ENCODE results near the gene DUS1L.

The DUS1L gene

DNA sequence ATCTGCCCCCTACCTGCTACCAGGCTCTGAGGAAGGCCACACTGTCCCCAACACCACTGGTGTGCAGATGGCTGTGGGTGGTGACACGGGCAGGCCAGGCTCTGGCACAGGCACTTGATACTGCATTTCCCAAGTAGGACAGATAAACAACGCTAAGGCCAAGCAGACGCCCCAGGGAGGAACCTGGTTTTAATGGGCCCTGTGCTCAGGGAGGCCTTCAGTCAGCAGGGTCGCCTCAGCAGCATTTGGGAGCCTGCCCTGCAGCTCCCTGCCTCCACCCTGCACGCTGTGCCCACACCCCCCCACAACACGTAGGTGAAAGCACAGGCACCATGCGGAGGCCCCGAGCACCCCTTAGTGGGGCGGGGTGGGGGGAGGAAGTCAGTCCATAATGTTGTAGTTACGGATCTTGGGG is 35.7 kb upstream of the DUS1L start:
- no peaks in the 10 kb centered on the region for H3K9me3 ChIP-seq (ENCODE audit: insufficient read depth, low read length, severe bottlenecking)
- no peak overlapping the region for H3K4me3 ChIP-seq (ENCODE audit: low read depth in 1 of 2, low read length in 2 of 2)
- H3K4me1 ChIP-seq (ENCODE audit: insufficient read depth, low read length), result peaks cover 47% of the 10 kb centered on the region
- no peak for TF ChIP-seq EZH2 (IDR thresholded peaks at IDR 0.05; ENCODE audit: borderline replicate concordance, low read depth, low read length, severe bottlenecking)
- TF ChIP-seq, protein P1, sequence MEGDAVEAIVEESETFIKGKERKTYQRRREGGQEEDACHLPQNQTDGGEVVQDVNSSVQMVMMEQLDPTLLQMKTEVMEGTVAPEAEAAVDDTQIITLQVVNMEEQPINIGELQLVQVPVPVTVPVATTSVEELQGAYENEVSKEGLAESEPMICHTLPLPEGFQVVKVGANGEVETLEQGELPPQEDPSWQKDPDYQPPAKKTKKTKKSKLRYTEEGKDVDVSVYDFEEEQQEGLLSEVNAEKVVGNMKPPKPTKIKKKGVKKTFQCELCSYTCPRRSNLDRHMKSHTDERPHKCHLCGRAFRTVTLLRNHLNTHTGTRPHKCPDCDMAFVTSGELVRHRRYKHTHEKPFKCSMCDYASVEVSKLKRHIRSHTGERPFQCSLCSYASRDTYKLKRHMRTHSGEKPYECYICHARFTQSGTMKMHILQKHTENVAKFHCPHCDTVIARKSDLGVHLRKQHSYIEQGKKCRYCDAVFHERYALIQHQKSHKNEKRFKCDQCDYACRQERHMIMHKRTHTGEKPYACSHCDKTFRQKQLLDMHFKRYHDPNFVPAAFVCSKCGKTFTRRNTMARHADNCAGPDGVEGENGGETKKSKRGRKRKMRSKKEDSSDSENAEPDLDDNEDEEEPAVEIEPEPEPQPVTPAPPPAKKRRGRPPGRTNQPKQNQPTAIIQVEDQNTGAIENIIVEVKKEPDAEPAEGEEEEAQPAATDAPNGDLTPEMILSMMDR (IDR thresholded peaks at IDR 0.05; ENCODE audit: borderline replicate concordance, extremely low read depth, low read length, poor library complexity, severe bottlenecking), result no peak
- no peak overlapping the region for H2AFZ ChIP-seq (ENCODE audit: low read depth, low read length)
- DNase-seq (no peak), ATAC-seq (ENCODE audit: insufficient read depth, low read depth) (no peak)
- H4K20me1 ChIP-seq (ENCODE audit: insufficient read depth, low read length), result peaks cover 13% of the 10 kb centered on the region
- H3K4me2 ChIP-seq (ENCODE audit: insufficient read depth, low read length), result no peak overlapping the region
- H3K36me3 ChIP-seq (ENCODE audit: insufficient read depth, low read length), result peaks cover 13% of the 10 kb centered on the region
- H3K27me3 ChIP-seq (ENCODE audit: insufficient read depth, low read length, poor library complexity), result no peaks in the 10 kb centered on the region
- peaks cover 43% of the 10 kb centered on the region for H3K79me2 ChIP-seq (ENCODE audit: insufficient read depth, low read length)
- H3K27ac ChIP-seq (ENCODE audit: low read length), result no peak overlapping the region
- H3K9ac ChIP-seq (ENCODE audit: low read depth, low read length), result peak overlapping the region; percentile 11; the same call in 1 of the 2 replicates

DNA sequence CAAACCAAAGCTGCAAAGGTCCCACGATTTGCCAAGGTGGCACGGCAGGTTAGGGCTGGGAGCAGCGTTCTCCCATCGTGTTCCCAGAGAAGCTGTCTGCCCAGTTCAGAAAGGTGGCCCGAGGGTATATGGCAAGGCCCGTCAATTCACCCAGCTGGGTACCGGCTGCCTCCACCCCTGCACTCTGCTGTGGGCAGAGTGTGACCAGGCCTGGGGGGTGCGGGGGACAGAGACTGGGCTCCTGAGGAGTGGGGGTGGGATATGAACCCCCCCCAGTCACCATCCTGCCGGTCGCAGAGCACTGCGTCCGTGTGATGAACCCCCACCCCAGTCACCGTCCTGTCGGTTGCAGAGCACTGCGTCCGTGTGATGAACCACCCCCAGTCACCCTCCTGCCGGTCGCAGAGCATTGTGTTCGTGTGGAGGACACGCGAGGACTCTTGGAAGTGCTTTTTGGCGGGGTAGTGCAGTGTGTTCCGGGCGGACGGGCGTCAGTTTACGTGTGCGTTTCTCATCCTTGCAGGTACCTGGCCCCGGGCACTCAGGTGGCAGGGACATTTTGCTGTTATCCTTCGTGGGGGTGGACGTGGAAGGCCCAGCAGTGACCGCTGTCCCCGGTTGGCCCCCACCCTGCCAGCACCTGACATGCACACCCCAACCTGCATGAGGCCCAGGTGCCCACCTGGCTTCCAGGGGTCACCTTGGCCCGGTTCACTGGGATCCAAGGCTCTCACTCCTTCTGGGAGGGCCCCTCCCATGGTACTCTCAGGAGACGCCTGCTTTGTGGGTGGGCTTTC is 35.1 kb upstream of the DUS1L start:
- H3K9me3 ChIP-seq (ENCODE audit: insufficient read depth, low read length, severe bottlenecking), result no peaks in the 10 kb centered on the region
- H2AFZ ChIP-seq (ENCODE audit: low read depth, low read length), result no peak overlapping the region
- peak overlapping the region; percentile 95 for H3K9ac ChIP-seq (ENCODE audit: low read depth, low read length)
- peak overlapping the region; percentile 88 for H3K4me2 ChIP-seq (ENCODE audit: insufficient read depth, low read length)
- no peak for DNase-seq
- H3K36me3 ChIP-seq (ENCODE audit: insufficient read depth, low read length), result peaks cover 19% of the 10 kb centered on the region
- no peak overlapping the region for H3K27ac ChIP-seq (ENCODE audit: low read length)
- H3K4me3 ChIP-seq (ENCODE audit: low read depth in 1 of 2, low read length in 2 of 2), result no peak overlapping the region
- H3K79me2 ChIP-seq (ENCODE audit: insufficient read depth, low read length), result peaks cover 44% of the 10 kb centered on the region
- H4K20me1 ChIP-seq (ENCODE audit: insufficient read depth, low read length), result peaks cover 20% of the 10 kb centered on the region
- no peak for ATAC-seq (ENCODE audit: insufficient read depth, low read depth)
- no peaks in the 10 kb centered on the region for H3K27me3 ChIP-seq (ENCODE audit: insufficient read depth, low read length, poor library complexity)
- peaks cover 47% of the 10 kb centered on the region for H3K4me1 ChIP-seq (ENCODE audit: insufficient read depth, low read length)
- TF ChIP-seq EZH2 (IDR thresholded peaks at IDR 0.05; ENCODE audit: borderline replicate concordance, low read depth, low read length, severe bottlenecking), result no peak
- TF ChIP-seq, protein P1 (IDR thresholded peaks at IDR 0.05; ENCODE audit: borderline replicate concordance, extremely low read depth, low read length, poor library complexity, severe bottlenecking), result no peak

DNA sequence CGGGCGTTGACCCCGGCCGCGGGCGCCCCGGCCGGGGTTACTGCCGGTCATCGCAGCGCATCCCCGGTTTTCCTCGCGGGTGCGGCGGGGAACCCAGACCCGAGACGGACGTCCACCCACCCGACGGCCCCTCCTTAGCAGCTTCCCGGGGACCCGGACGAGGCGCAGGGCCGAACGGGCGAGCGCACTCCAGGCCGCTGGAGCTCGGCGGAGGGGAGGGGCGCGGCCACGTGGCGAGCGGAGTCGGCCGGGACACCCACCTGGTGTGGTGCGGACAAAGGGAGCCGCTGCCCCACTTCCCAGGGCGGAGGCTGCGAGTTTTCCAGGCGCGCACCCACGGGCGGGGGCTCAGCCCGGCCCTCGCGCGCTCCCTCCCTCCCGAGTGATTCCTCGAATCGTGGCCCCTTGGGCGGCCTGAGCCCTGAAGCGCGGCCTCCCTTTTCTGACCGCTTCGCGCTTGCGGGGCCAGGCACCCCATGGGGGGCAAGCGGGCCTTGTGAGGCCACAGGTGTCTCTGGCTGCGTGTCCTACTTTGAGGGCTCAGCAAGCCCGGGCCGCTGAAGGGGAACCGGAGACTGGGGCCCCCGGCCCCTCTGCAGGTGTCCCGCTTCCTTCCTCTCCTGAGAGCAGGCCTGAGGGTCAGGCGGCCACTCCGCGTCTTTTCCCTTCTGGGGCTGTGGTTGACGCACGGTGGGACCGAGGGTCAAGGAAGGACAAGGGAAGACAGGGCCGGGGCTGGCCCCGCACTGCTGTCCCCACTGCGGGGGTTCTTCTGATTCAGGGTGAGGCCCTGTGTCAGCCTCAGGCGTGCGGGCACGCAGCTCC is 33.5 kb upstream of the DUS1L start:
- TF ChIP-seq EZH2 (IDR thresholded peaks at IDR 0.05; ENCODE audit: borderline replicate concordance, low read depth, low read length, severe bottlenecking), result no peak
- TF ChIP-seq, protein P1 (IDR thresholded peaks at IDR 0.05; ENCODE audit: borderline replicate concordance, extremely low read depth, low read length, poor library complexity, severe bottlenecking), result no peak
- peaks cover 48% of the 10 kb centered on the region for H3K4me1 ChIP-seq (ENCODE audit: insufficient read depth, low read length)

More for the DNA sequence above, 33.5 kb upstream of the DUS1L start:
- Histone ChIP-seq H3K27me3 (ENCODE audit: insufficient read depth, low read length, poor library complexity) (no peaks in the 10 kb centered on the region), H3K9ac (ENCODE audit: low read depth, low read length) (peak overlapping the region; percentile 95), H3K4me3 (ENCODE audit: low read depth in 1 of 2, low read length in 2 of 2) (peak overlapping the region; percentile 62 to 72; a peak in 3 of 4 replicates), H4K20me1 (ENCODE audit: insufficient read depth, low read length) (peaks cover 31% of the 10 kb centered on the region), H3K27ac (ENCODE audit: low read length) (peak overlapping the region; percentile 98), H2AFZ (ENCODE audit: low read depth, low read length) (peak overlapping the region; percentile 69), H3K4me2 (ENCODE audit: insufficient read depth, low read length) (peak overlapping the region; percentile 88), H3K79me2 (ENCODE audit: insufficient read depth, low read length) (peaks cover 52% of the 10 kb centered on the region), H3K36me3 (ENCODE audit: insufficient read depth, low read length) (peaks cover 32% of the 10 kb centered on the region), H3K9me3 (ENCODE audit: insufficient read depth, low read length, severe bottlenecking) (no peaks in the 10 kb centered on the region)
- ATAC-seq (ENCODE audit: insufficient read depth, low read depth) (peak; percentile 15), DNase-seq (peak; percentile 42)

Measured in DND-41 (cell line).